CD14-positive monocyte (primary cell): ENCODE results near the gene SPIRE1. TPM values are rescaled to one million over a fixed set of nuclear protein-coding genes. Genes with fewer than 3 reads are reported as not detected.

Source experiments
- DNase-seq, 3 donors: peaks; one replicate each; pipeline ENCODE4 v3.0.0-alpha.2; 2011 to 2022
- H2AFZ ChIP-seq: 2 replicates; pipeline ENCODE4 v1.6.0; 2012; ENCODE audit warnings: mild to moderate bottlenecking, low read depth, low read length, inconsistent platforms; ENCODE audit not compliant: insufficient read depth, poor library complexity, severe bottlenecking
- H3K27ac ChIP-seq, 2 donors: 1 replicate in 1 of 2; 2 replicates in 1 of 2; pipeline ENCODE4 v1.5.1; 2012 to 2013; ENCODE audit warnings: low read length in 2 of 2, control low read depth in 1 of 2, inconsistent platforms in 1 of 2, low read depth in 1 of 2, mild to moderate bottlenecking in 1 of 2
- H3K27me3 ChIP-seq, 2 donors: one replicate each; pipeline versions ENCODE4 v1.6.0 to v1.6.1; 2011 to 2013; ENCODE audit warnings: low read length in 2 of 2; ENCODE audit not compliant: control insufficient read depth in 2 of 2, insufficient read depth in 2 of 2
- H3K36me3 ChIP-seq, 2 donors: replicated peaks in 1 of 2; 1 replicate in 1 of 2; 2 replicates in 1 of 2; pipeline versions ENCODE4 v1.5.1 to v1.6.1; 2012 to 2013; ENCODE audit warnings: low read length in 2 of 2, control low read depth in 1 of 2, inconsistent platforms in 1 of 2, mild to moderate bottlenecking in 1 of 2; ENCODE audit not compliant: insufficient read depth in 2 of 2, control insufficient read depth in 1 of 2
- H3K4me1 ChIP-seq, 2 donors: 1 replicate in 1 of 2; 2 replicates in 1 of 2; pipeline versions ENCODE4 v1.5.1 to v1.6.1; 2012 to 2013; ENCODE audit warnings: low read length in 2 of 2, control low read depth in 1 of 2, inconsistent platforms in 1 of 2, mild to moderate bottlenecking in 1 of 2, moderate library complexity in 1 of 2; ENCODE audit not compliant: insufficient read depth in 2 of 2, control insufficient read depth in 1 of 2
- H3K4me2 ChIP-seq: replicated peaks from 2 replicates; pipeline ENCODE3; 2012; ENCODE audit warnings: low read length, moderate library complexity, mild to moderate bottlenecking; ENCODE audit not compliant: poor library complexity, severe bottlenecking; ENCODE audit errors: extremely low read depth
- H3K4me3 ChIP-seq, 3 experiments: fragments of 200-600 bp in 1 of 3; sonication (generic) in 1 of 3; replicated peaks in 1 of 3; 1 replicate in 2 of 3; 2 replicates in 1 of 3; pipeline ENCODE4 v1.5.1; 2011 to 2013; ENCODE audit warnings: low read length in 3 of 3, mild to moderate bottlenecking in 3 of 3, control low read depth in 2 of 3, low read depth in 2 of 3, inconsistent platforms in 1 of 3, moderate library complexity in 1 of 3
- H3K79me2 ChIP-seq: 2 replicates; pipeline ENCODE4 v1.6.0; 2012; ENCODE audit warnings: mild to moderate bottlenecking, control low read depth, inconsistent platforms, low read length, moderate library complexity; ENCODE audit not compliant: insufficient read depth
- H3K9ac ChIP-seq: 2 replicates; pipeline ENCODE4 v1.6.0; 2017; ENCODE audit warnings: low read length, mild to moderate bottlenecking; ENCODE audit not compliant: insufficient read depth, poor library complexity, severe bottlenecking
- H3K9me3 ChIP-seq, 2 donors: replicated peaks in 1 of 2; 1 replicate in 1 of 2; 2 replicates in 1 of 2; pipeline versions ENCODE4 v1.5.1 to v1.6.1; 2012 to 2013; ENCODE audit warnings: low read length in 2 of 2, control low read depth in 1 of 2; ENCODE audit not compliant: control insufficient read depth in 1 of 2, insufficient read depth in 1 of 2
- H4K20me1 ChIP-seq: 2 replicates; pipeline ENCODE4 v1.6.0; 2012; ENCODE audit warnings: mild to moderate bottlenecking, low read length, control low read depth, moderate library complexity; ENCODE audit not compliant: insufficient read depth
- H3K27ac Mint-ChIP-seq, 7 donors: one replicate each; pipeline ENCODE4 v1.8.0; 2020; ENCODE audit warnings: mild to moderate bottlenecking in 7 of 7, mixed read lengths in 7 of 7, moderate library complexity in 6 of 7, inconsistent platforms in 2 of 7
- H3K27me3 Mint-ChIP-seq, 3 donors: one replicate each; pipeline ENCODE4 v1.8.0; 2021 to 2022; ENCODE audit warnings: low read depth in 3 of 3, mild to moderate bottlenecking in 3 of 3, mixed read lengths in 3 of 3, moderate library complexity in 3 of 3, inconsistent platforms in 1 of 3
- H3K36me3 Mint-ChIP-seq, 2 donors: one replicate each; pipeline ENCODE4 v1.8.0; 2020; ENCODE audit warnings: mixed read lengths in 2 of 2, inconsistent platforms in 1 of 2, mild to moderate bottlenecking in 1 of 2
- H3K4me1 Mint-ChIP-seq: one replicate; pipeline ENCODE4 v1.8.0; 2020; ENCODE audit warnings: mild to moderate bottlenecking, mixed read lengths
- H3K4me3 Mint-ChIP-seq, 2 donors: one replicate each; pipeline ENCODE4 v1.8.0; 2020; ENCODE audit warnings: mild to moderate bottlenecking in 2 of 2, mixed read lengths in 2 of 2, moderate library complexity in 1 of 2
- H3K9me3 Mint-ChIP-seq, 7 donors: one replicate each; pipeline ENCODE4 v1.8.0; 2020 to 2022; ENCODE audit warnings: mixed read lengths in 7 of 7, mild to moderate bottlenecking in 6 of 7, moderate library complexity in 6 of 7, inconsistent platforms in 2 of 7
- CTCF ChIP-seq: fragments of 200-600 bp; IDR thresholded peaks from one replicate; pipeline ENCODE4 v1.8.0; 2022; ENCODE audit warnings: antibody characterized with exemption, mild to moderate bottlenecking
- whole genome bisulfite sequencing: methylation state at CpG from one replicate; pipeline ENCODE4 v1.1.5; 2013; ENCODE audit warnings: missing lambda C conversion rate; ENCODE audit not compliant: insufficient coverage; 5-methylcytosine and 5-hydroxymethylcytosine counted together
- intact Hi-C, 2 donors: fragments of 100-400 bp; cut with micrococcal nuclease; formaldehyde crosslinking; loops; one replicate each; pipeline versions ENCODE4 v1.15.0 to v1.15.1; 2023
- polyA plus RNA-seq, 3 donors: library from polyadenylated mRNA; depleted of rRNA in 1 of 3; unstranded in 2 of 3; stranded (reverse) in 1 of 3; fragments of 300-500 nt in 2 of 3; fragments of >200 nt in 1 of 3; fragmentation: Illumina TruSeq in 2 of 3; gene quantifications; 1 replicate in 2 of 3; 2 replicates in 1 of 3; pipeline ENCODE4 v1.2.3, GENCODE V29; 2012 to 2021

Gene SPIRE1
- polyA plus RNA-seq, 3 donors = 1.7 to 1.9 (median 1.8) TPM

- H2AFZ ChIP-seq = no peak overlapping the region
- no peak overlapping the region for H3K27ac ChIP-seq
- Mint-ChIP-seq H3K27me3 (peaks cover 0 to 1% (median 0%) of the 10 kb centered on the region in 3 donors), H3K27ac (no peak overlapping the region), H3K4me3 (no peak overlapping the region), H3K9me3 (peaks cover 0 to 8% (median 1%) of the 10 kb centered on the region in 7 donors), H3K36me3 (peaks cover 5 to 16% of the 10 kb centered on the region in 2 donors), H3K4me1 (no peaks in the 10 kb centered on the region)
- H3K4me2 ChIP-seq = no peak overlapping the region
- H3K4me3 ChIP-seq = no peak overlapping the region
- H3K4me1 ChIP-seq = no peaks in the 10 kb centered on the region
- TF ChIP-seq CTCF = no peak
- H3K36me3 ChIP-seq = no peaks in the 10 kb centered on the region
- 99% methylated on average over 14 of the region's 16 CpGs for WGBS
- intact Hi-C loops = no loop called here
- H3K9me3 ChIP-seq = peaks cover 0 to 5% of the 10 kb centered on the region in 2 donors
- no peaks in the 10 kb centered on the region for H3K79me2 ChIP-seq
- no peaks in the 10 kb centered on the region for H4K20me1 ChIP-seq
- H3K9ac ChIP-seq = no peak overlapping the region
- DNase-seq = no peak
- H3K27me3 ChIP-seq = no peaks in the 10 kb centered on the region
Measured at GRCh38 chr18:12429556-12429955, 228.4 kb downstream of the SPIRE1 start.

- H3K9ac ChIP-seq = no peak overlapping the region
- TF ChIP-seq CTCF = no peak
- DNase-seq = no peak
- no peaks in the 10 kb centered on the region for H3K4me1 ChIP-seq
- Mint-ChIP-seq H3K4me3 (no peak overlapping the region), H3K9me3 (peaks cover 0 to 7% (median 1%) of the 10 kb centered on the region in 7 donors), H3K4me1 (no peaks in the 10 kb centered on the region), H3K27ac (no peak overlapping the region), H3K27me3 (peaks cover 0 to 1% (median 0%) of the 10 kb centered on the region in 3 donors), H3K36me3 (peaks cover 5 to 12% of the 10 kb centered on the region in 2 donors)
- no peak overlapping the region for H2AFZ ChIP-seq
- no peak overlapping the region for H3K4me2 ChIP-seq
- no peaks in the 10 kb centered on the region for H3K36me3 ChIP-seq
- H3K4me3 ChIP-seq = no peak overlapping the region
- intact Hi-C loops = no loop called here
- no peak overlapping the region for H3K27ac ChIP-seq
- H4K20me1 ChIP-seq = no peaks in the 10 kb centered on the region
- H3K27me3 ChIP-seq = no peaks in the 10 kb centered on the region
- 88% methylated on average over 12 of the region's 12 CpGs for WGBS
- no peaks in the 10 kb centered on the region for H3K79me2 ChIP-seq
- peaks cover 0 to 5% of the 10 kb centered on the region in 2 donors for H3K9me3 ChIP-seq
Measured at GRCh38 chr18:12428923-12429322, 229.0 kb downstream of the SPIRE1 start.
